HG02981 (cell line): Measurements from ENCODE around the gene TEX101.
"Not testable (repeated sequence)": the region's sequence is repeated elsewhere in the genome, so short reads cannot be mapped to it uniquely, and the experiment has no call there.

Experiments used
- ATAC-seq: cut with Tn5 transposase; IDR thresholded peaks from one replicate; pipeline ENCODE4 v1.9.1; 2021; ENCODE audit warnings: mild to moderate bottlenecking, moderate library complexity; ENCODE audit not compliant: unreplicated experiment

The TEX101 gene

GRCh38 chr19:43416951-43417623, 2.4 kb downstream of the TEX101 start:
- ATAC-seq, result no peak

- no peak for ATAC-seq
Observed at GRCh38 chr19:43420954-43421353, 6.3 kb downstream of the TEX101 start.

- ATAC-seq, result no peak
Observed at GRCh38 chr19:43422000-43422688, 7.5 kb downstream of the TEX101 start.

GRCh38 chr19:43422689-43423066, 8.0 kb downstream of the TEX101 start:
- no peak for ATAC-seq

- no peak for ATAC-seq
Observed at GRCh38 chr19:43423779-43424178, 9.1 kb downstream of the TEX101 start.

GRCh38 chr19:43425567-43426392, 11.1 kb downstream of the TEX101 start:
- ATAC-seq, result no peak

GRCh38 chr19:43429395-43429794, 14.7 kb downstream of the TEX101 start:
- ATAC-seq, result no peak

GRCh38 chr19:43430142-43430710, 15.5 kb downstream of the TEX101 start:
- ATAC-seq, result no peak

- ATAC-seq, result no peak
Observed at GRCh38 chr19:43430976-43431375, 16.3 kb downstream of the TEX101 start.

GRCh38 chr19:43433358-43433673, 18.6 kb downstream of the TEX101 start:
- no peak for ATAC-seq

- ATAC-seq, result no peak
Observed at GRCh38 chr19:43433689-43434088, 19.0 kb downstream of the TEX101 start.

- ATAC-seq, result no peak
Observed at GRCh38 chr19:43435775-43436174, 21.1 kb downstream of the TEX101 start.

GRCh38 chr19:43437284-43437683, 22.6 kb downstream of the TEX101 start:
- ATAC-seq, result not testable (repeated sequence)

- no peak for ATAC-seq
Observed at GRCh38 chr19:43437712-43438111, 23.0 kb downstream of the TEX101 start.

GRCh38 chr19:43438291-43439031, 23.8 kb downstream of the TEX101 start:
- no peak for ATAC-seq

- no peak for ATAC-seq
Observed at GRCh38 chr19:43439032-43439708, 24.5 kb downstream of the TEX101 start.

- ATAC-seq, result no peak
Observed at GRCh38 chr19:43439709-43440063, 25.0 kb downstream of the TEX101 start.

GRCh38 chr19:43441716-43442115, 27.0 kb downstream of the TEX101 start:
- ATAC-seq, result no peak

- ATAC-seq, result not testable (repeated sequence)
Observed at GRCh38 chr19:43444091-43444490, 29.4 kb downstream of the TEX101 start.

- no peak for ATAC-seq
Observed at GRCh38 chr19:43444531-43445287, 30.0 kb downstream of the TEX101 start.
